Left renal cortex interstitium (tissue), 4 donors: Measurements from ENCODE around the gene ORC3. TPM values are rescaled to one million over a fixed set of nuclear protein-coding genes. Genes with fewer than 3 reads are reported as not detected.
"Not testable (repeated sequence)": the region's sequence is repeated elsewhere in the genome, so short reads cannot be mapped to it uniquely, and the experiment has no call there.

Source experiments
- DNase-seq, 4 donors: peaks; one replicate each; pipeline ENCODE4 v3.0.0-alpha.2; 2013; ENCODE audit warnings: low read depth in 4 of 4, low spot score in 2 of 4, missing footprints in 1 of 4
- polyA plus RNA-seq, 4 donors: library from polyadenylated mRNA; unstranded; fragments of 120-200 nt; gene quantifications; one replicate each; pipeline ENCODE4 v1.2.1, GENCODE V29; 2013; ENCODE audit not compliant: insufficient read length in 4 of 4

ORC3 gene
- polyA plus RNA-seq, 4 donors, result 35.9 to 44.2 (median 38.6) TPM

- DNase-seq, result no peak
Observed at GRCh38 chr6:87590990-87591389, 1.1 kb downstream of the ORC3 start.

GRCh38 chr6:87600576-87600975, 10.6 kb downstream of the ORC3 start:
- DNase-seq, result no peak

- no peak for DNase-seq
Observed at GRCh38 chr6:87606199-87606598, 16.3 kb downstream of the ORC3 start.

- DNase-seq, result no peak
Observed at GRCh38 chr6:87608802-87609201, 18.9 kb downstream of the ORC3 start.

- DNase-seq, result not testable (repeated sequence)
Observed at GRCh38 chr6:87613018-87613417, 23.1 kb downstream of the ORC3 start.

GRCh38 chr6:87617405-87617804, 27.5 kb downstream of the ORC3 start:
- DNase-seq, result no peak

- DNase-seq, result no peak
Observed at GRCh38 chr6:87618531-87618930, 28.6 kb downstream of the ORC3 start.

- DNase-seq, result no peak
Observed at GRCh38 chr6:87623248-87623647, 33.3 kb downstream of the ORC3 start.

- no peak for DNase-seq
Observed at GRCh38 chr6:87628424-87628823, 38.5 kb downstream of the ORC3 start.

GRCh38 chr6:87628881-87629280, 38.9 kb downstream of the ORC3 start:
- DNase-seq, result no peak

GRCh38 chr6:87630746-87631145, 40.8 kb downstream of the ORC3 start:
- no peak for DNase-seq

- no peak for DNase-seq
Observed at GRCh38 chr6:87633851-87634250, 43.9 kb downstream of the ORC3 start.

- no peak for DNase-seq
Observed at GRCh38 chr6:87636315-87636714, 46.4 kb downstream of the ORC3 start.

GRCh38 chr6:87637106-87637505, 47.2 kb downstream of the ORC3 start:
- no peak for DNase-seq

- DNase-seq, result no peak
Observed at GRCh38 chr6:87639373-87639772, 49.4 kb downstream of the ORC3 start.

- no peak for DNase-seq
Observed at GRCh38 chr6:87641065-87641692, 51.2 kb downstream of the ORC3 start.

GRCh38 chr6:87645080-87645479, 55.1 kb downstream of the ORC3 start:
- DNase-seq, result no peak

GRCh38 chr6:87653074-87653962, 63.4 kb downstream of the ORC3 start:
- DNase-seq, result no peak

GRCh38 chr6:87654122-87654521, 64.2 kb downstream of the ORC3 start:
- no peak for DNase-seq

GRCh38 chr6:87654875-87655454, 65.0 kb downstream of the ORC3 start:
- no peak for DNase-seq

GRCh38 chr6:87655824-87656223, 65.9 kb downstream of the ORC3 start:
- no peak for DNase-seq

GRCh38 chr6:87656857-87657256, 66.9 kb downstream of the ORC3 start:
- no peak for DNase-seq
